ENCODE data around the gene NTHL1. TPM values are rescaled to one million over a fixed set of nuclear protein-coding genes. Genes with fewer than 3 reads are reported as not detected.

The NTHL1 gene
- total RNA-seq, 1 experiment from 2014 or later = 52.0 TPM

DNA sequence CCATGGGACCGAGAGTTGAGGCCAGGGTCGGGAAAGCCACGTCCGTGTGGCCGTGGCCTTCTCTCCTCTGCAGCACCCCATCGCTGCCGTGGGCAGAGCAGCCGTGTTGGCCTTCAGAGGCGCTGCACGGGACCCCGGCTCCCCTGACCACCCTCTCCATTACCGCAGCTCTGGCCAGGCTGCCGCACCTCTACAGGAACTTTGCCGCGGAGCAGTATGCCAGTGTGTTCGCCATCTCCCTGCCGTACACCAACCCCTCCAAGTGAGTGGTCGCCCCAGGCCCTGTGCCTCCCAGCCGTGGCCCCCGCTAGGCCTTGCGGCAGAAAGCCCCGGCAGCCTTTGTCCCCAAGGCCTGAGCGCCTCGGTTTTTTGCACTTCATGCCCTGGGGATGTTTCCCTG, 28.0 kb upstream of the NTHL1 start:
- H3K23me2 ChIP-seq (ENCODE audit: insufficient read length, low read depth, low read length, poor library complexity, severe bottlenecking) = no peaks in the 10 kb centered on the region
- Mint-ChIP-seq H3K27me3 (ENCODE audit: low read depth) (no peaks in the 10 kb centered on the region), H3K27ac (no peak overlapping the region), H3K4me3 (no peak overlapping the region), H3K36me3 (ENCODE audit: insufficient read depth in 1 of 3, low read depth in 3 of 3) (peaks cover 5 to 40% (median 32%) of the 10 kb centered on the region in 3 experiments; a peak in 6 of 7 replicates), H3K9me3 (no peaks in the 10 kb centered on the region), H3K4me1 (no peaks in the 10 kb centered on the region)
- H2BK120ac ChIP-seq (ENCODE audit: low read depth, low read length, poor library complexity, severe bottlenecking) = no peak overlapping the region
- TF ChIP-seq, protein P1, sequence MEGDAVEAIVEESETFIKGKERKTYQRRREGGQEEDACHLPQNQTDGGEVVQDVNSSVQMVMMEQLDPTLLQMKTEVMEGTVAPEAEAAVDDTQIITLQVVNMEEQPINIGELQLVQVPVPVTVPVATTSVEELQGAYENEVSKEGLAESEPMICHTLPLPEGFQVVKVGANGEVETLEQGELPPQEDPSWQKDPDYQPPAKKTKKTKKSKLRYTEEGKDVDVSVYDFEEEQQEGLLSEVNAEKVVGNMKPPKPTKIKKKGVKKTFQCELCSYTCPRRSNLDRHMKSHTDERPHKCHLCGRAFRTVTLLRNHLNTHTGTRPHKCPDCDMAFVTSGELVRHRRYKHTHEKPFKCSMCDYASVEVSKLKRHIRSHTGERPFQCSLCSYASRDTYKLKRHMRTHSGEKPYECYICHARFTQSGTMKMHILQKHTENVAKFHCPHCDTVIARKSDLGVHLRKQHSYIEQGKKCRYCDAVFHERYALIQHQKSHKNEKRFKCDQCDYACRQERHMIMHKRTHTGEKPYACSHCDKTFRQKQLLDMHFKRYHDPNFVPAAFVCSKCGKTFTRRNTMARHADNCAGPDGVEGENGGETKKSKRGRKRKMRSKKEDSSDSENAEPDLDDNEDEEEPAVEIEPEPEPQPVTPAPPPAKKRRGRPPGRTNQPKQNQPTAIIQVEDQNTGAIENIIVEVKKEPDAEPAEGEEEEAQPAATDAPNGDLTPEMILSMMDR (conservative IDR thresholded peaks at IDR 0.05) = no peak
- no peak overlapping the region for H4K91ac ChIP-seq (ENCODE audit: insufficient read length, low read depth, low read length)
- H3T11ph ChIP-seq (ENCODE audit: low read length) = no peak overlapping the region
- H3K9ac ChIP-seq (ENCODE audit: extremely low read depth, insufficient read length, low read length) = no peak overlapping the region
- no peaks in the 10 kb centered on the region for H3K79me1 ChIP-seq (ENCODE audit: insufficient read depth, low read depth, low read length, poor library complexity, severe bottlenecking)
- no peak overlapping the region for H2BK5ac ChIP-seq (ENCODE audit: insufficient read length, low read length)
- no peak overlapping the region for H3K4ac ChIP-seq (ENCODE audit: low read depth, low read length)
- no peak overlapping the region for H4K5ac ChIP-seq (ENCODE audit: insufficient read length, low read depth, low read length)
- no peak overlapping the region for H2BK12ac ChIP-seq (ENCODE audit: insufficient read length, low read depth, low read length)
- H3K18ac ChIP-seq (ENCODE audit: insufficient read length, low read depth, low read length) = no peak overlapping the region
- no peak overlapping the region for H2BK15ac ChIP-seq (ENCODE audit: low read depth, low read length)
- no peak overlapping the region for H2AFZ ChIP-seq (ENCODE audit: low read length)
- no peak overlapping the region for H4K8ac ChIP-seq (replicated peaks; ENCODE audit: insufficient read length, low read depth, low read length)
- H3K9me3 ChIP-seq (ENCODE audit: control insufficient read depth, low read depth, low read length) = no peaks in the 10 kb centered on the region
- no peak overlapping the region for H3K14ac ChIP-seq (ENCODE audit: insufficient read depth, low read length)
- H3K27ac ChIP-seq (ENCODE audit: insufficient read length, low read depth, low read length) = no peak overlapping the region
- no peaks in the 10 kb centered on the region for H3K4me1 ChIP-seq (ENCODE audit: insufficient read depth, low read length)
- no peak overlapping the region for H2AK5ac ChIP-seq (ENCODE audit: insufficient read length, low read length)
- WGBS (ENCODE audit: extremely low coverage, insufficient read length, low lambda C conversion rate) = no CpG with 5 or more reads among the region's 24 CpGs
- DNase-seq = no peak
- no peaks in the 10 kb centered on the region for H4K20me1 ChIP-seq (ENCODE audit: control insufficient read depth, insufficient read depth, insufficient read length)
- H3K56ac ChIP-seq (ENCODE audit: insufficient read length, low read depth, low read length) = no peak overlapping the region
- H3K23ac ChIP-seq (ENCODE audit: insufficient read length, low read depth, low read length) = no peak overlapping the region
- no peaks in the 10 kb centered on the region for H3K79me2 ChIP-seq (ENCODE audit: insufficient read depth, low read length)
- no peak overlapping the region for H3K4me2 ChIP-seq (ENCODE audit: insufficient read depth, insufficient read length, low read length)
- H3K27me3 ChIP-seq (ENCODE audit: insufficient read depth, low read length) = no peaks in the 10 kb centered on the region
- H2BK20ac ChIP-seq (ENCODE audit: low read depth, low read length, poor library complexity, severe bottlenecking) = no peak overlapping the region
